Left hindlimb (tissue), 1 donor: ENCODE results near the gene NUP155.
"Not testable (repeated sequence)": the region's sequence is repeated elsewhere in the genome, so short reads cannot be mapped to it uniquely, and the experiment has no call there.

Experiments
- DNase-seq: peaks from one replicate; pipeline ENCODE4 v3.0.0-alpha.2; 2018

NUP155 gene

DNA sequence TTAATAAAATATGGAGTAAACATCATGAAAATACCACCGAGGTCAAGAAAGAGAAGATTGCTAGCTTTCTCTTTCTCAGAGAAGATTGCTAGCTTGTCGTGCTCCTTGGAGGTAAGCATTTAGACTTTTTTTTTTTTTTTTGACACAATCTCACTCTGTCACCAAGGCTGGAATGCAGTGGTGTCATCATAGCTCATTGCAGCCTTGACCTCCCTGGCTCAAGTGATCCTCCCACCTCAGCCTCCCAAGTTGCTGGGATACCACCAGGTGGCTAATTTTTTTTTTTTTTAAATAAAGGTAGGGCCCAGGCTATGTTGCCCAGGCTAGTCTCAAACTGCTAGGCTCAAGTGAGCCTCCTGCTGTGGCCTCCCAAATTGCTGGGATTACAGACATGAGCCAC is 95.4 kb downstream of the NUP155 start:
- no peak for DNase-seq

DNA sequence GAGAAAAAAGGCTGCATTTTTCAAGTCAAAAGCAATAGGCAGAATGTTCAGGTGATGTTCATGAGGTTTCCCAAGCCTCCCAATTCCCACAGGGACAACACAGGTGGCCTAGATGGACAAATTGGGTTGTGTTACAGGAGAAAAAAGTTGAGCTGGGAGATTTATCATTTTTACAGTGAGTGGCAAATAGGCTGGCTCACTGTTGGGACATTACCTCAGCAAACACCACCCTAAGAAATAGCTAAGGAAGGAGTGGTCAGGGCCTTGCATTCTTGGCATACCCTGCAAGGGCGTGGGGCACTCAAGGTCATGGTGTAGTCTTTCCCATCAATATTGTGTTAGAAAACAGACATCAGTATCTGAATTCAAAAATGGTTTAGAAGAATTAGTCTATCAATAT is 98.4 kb downstream of the NUP155 start:
- no peak for DNase-seq

DNA sequence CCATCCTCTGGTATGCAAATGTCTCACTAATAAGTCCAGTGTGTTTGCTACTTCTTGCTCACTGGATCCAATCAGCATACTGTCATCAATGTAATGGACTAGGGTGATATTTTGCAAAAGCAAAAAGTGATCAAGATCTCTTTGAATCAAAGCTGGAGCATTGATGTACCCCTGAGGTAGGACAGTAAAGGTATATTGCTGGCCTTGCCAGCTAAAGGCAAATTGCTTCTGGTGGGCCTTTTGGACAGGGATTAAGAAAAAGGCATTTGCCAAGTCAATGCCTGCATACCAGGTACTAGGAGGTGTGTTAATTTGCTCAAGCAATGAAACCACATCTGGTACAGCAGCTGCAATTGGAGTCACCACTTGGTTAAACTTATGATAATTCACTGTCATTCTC is 102.8 kb downstream of the NUP155 start:
- DNase-seq, result not testable (repeated sequence)

DNA sequence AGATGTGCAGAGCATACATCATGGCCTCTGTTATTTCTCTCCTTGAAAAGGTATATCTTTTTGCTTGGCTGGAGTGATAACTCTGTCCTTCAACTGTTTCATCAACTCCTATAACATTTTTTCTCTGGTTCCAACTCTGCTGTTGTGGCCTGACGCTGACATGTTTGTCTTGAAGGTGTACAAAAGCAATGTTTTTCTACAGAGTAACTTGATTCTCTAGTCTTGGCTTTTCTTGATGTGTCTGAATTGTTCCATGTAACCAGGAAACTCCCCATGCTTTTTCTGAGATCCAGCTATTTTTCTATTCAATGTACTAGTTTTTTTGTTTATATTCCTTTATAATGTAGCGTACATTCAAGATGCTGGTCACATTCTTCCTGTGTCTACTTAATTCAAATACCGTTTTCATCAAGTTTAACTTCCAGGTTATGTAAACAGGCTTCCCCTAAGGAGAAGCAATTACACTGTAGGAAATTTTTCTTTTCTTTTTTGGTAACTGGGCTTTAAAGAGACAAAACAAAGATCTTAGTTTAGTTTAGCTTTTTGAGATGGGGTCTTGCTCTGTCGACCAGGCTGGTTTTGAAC is 115.0 kb downstream of the NUP155 start:
- DNase-seq, result no peak

DNA sequence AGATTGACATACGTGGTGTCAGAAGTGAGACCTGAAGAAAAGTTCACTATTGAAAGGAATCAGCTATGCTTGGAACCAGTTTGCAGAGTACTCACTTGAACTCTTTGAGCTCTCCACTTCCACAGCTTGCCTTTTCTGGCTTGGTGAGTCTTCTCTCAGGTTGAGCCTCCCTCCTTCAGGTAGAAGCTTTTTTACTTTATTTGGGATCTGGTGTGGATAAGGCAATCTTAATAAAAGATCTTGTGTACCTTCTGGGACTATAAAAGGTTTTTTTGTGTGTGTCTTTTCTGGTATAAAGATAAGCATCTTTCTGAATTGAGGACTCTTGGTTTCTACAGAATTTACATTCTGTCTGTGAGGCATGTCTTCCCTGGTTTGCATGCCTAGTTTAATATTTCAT is 116.3 kb downstream of the NUP155 start:
- no peak for DNase-seq

DNA sequence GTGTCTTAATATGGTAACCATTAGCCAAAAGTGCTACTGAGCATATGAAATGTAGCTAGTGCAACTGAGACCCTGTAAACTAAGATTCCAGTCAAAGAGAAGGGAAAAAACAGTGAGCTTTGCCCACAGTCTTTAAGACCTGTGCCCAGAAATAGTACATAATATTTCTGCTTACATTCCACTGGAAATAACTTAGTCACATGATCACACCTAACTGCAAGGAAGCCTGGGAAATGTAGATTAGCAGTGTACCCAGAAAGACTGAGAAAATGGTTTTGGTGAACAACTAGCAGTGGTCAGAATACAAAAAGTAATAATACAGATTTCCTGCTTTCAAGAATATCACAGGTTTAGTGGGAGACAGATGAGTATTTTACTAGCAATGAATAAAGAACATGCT is 119.2 kb downstream of the NUP155 start:
- DNase-seq, result no peak

DNA sequence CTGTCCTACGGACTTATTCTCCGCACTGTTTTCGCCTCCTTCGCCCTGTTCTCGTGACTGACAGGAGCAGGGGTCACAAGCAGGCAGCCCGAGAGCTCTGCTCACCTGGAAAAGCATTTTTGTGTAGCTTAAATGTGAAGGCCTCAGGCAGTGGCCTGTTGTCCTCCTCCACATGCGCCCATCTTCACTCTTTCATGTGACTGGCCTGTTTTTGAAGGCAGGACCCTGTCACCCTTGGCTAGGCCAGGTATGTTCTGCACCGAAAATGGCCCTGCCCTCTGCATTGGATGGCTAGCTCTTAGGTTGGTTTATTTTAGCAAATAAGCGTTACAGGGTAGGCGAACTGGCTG is 121.1 kb downstream of the NUP155 start:
- no peak for DNase-seq

DNA sequence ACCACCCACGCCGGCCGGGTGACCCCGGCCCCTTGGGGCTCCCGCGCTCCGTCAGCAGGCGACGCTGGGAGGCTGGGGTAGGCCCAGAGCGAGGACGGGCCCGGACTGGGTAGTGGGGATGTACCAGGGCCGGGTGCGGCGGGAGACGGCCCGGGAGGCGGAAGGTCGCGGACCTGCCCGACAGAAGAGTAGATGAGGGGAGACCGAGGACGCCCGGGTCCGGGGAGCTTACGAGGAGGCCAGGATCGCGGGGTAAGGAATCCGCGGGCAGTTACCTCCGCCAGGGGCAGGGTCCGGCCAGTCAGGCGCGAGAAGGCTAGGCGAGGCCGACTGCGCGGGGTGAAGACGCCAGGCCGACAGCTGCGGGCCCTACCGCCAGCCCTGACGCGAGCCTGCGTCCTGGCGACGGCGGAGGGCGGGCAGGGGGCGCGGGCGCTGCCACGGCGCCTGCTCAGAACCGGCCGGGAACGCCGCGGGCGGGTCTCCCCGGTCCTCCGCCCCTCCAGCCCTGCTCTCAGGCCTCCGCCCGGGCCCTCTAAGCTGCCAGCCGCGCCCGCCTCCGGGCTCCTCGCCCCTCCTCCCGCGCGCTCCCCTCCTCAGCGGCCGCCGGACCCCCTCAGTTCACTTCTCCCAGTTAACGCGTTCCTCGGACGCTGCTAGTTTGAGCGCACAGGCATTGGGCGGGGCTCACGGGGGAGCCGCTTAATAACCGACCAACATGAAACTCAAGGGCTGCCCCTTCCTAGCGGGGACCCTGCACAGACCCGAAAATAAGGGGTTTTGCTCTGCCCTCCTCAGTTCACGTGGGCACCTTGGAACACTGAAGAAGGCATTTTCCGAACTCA is 121.7 kb downstream of the NUP155 start, which contains the start of gene CPLANE1:
CPLANE1 (minus strand) TSS at position 407 of the 845 bp plus-strand sequence. CDS start 1,678 bp downstream, outside the sequence.
- peak; percentile 93 for DNase-seq

DNA sequence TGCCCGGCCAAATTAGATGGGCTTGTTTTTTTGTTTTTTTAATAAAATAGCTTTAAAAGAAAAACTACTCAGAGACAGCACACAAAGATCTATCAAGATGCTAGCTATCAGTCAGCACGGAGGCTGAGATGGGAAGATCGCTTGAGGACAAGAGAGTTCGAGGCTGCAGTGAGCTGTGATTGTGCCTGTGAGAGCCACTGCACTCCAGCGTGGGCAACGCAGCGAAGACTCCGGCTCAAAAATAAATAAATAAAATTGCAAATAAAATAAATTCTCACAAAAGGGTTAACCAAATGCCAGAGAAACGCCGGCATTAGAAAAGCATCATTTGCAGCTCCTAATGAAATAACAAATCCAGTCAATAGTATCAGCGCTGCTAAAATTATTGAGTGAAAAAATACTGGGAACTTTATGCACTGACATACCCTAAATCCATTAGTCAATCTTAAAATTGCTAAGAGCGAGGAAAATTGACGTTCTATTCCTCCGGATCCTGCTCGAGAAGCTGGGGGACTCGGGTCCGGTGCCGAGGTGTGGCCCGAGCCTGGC is 122.4 kb downstream of the NUP155 start:
- DNase-seq, result no peak

DNA sequence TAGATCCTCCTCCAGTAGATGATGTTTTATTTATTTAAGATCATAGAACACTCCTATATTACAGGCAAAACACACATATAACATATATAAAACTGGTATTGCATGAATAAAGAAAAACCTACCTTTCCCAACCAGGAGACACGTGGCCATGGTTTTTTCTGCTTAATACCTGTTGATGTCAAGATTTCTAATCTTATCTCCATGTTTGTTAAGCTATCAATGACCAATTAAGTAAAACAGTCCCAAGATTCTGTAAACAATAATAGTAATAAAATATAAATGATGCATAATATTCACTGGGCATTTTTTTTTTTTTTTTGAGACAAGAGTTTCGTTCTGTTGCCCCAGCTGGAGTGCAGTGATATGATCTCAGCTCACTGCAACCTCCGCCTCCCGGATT is 123.4 kb downstream of the NUP155 start:
- DNase-seq, result no peak

DNA sequence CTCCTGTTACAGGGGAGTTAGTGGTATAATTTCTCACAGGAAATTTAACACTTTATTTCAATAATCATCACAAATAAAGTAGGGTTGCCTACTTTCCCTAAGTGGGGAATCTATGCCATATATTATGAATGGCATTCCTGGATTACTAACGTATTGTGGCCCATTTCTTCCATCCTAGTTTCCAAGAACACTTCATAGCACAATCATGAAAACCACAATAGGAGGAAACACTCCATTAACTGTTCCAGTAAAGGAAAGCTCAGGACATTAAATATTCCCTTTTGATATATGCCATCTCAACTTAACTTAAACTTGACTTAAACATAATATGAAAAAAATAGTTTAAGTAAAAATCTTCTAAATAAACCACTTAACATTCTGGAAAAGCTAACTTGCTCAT is 123.9 kb downstream of the NUP155 start:
- DNase-seq, result no peak
